RWPE2 (cell line): ENCODE results near the gene SPACA7.
"Not testable (repeated sequence)": the region's sequence is repeated elsewhere in the genome, so short reads cannot be mapped to it uniquely, and the experiment has no call there.

ENCODE experiments used
- ATAC-seq: fragments of 200-7000 bp; cut with Tn5 transposase; 3 replicates; pipeline ENCODE4 v1.9.1; 2021; ENCODE audit warnings: low read depth
- DNase-seq: peaks from one replicate; pipeline ENCODE4 v3.0.0-alpha.2; 2020; ENCODE audit warnings: low spot score
- H3K27ac ChIP-seq: fragments of 450-650 bp; 2 replicates; pipeline ENCODE4 v1.5.1; 2017; ENCODE audit warnings: mild to moderate bottlenecking; ENCODE audit not compliant: poor library complexity, severe bottlenecking
- H3K27me3 ChIP-seq: fragments of 250-450 bp; sonication (Bioruptor Pico); 2 replicates; pipeline ENCODE4 v1.5.1; 2021; ENCODE audit warnings: mild to moderate bottlenecking, moderate library complexity; ENCODE audit not compliant: insufficient read depth, poor library complexity, severe bottlenecking
- H3K36me3 ChIP-seq: fragments of 250-450 bp; sonication (Bioruptor Pico); 2 replicates; pipeline ENCODE4 v1.5.1; 2020; ENCODE audit warnings: low read depth, mild to moderate bottlenecking, moderate library complexity
- H3K4me1 ChIP-seq: fragments of 250-450 bp; sonication (Bioruptor Pico); 2 replicates; pipeline ENCODE4 v1.5.1; 2021; ENCODE audit warnings: mild to moderate bottlenecking, moderate library complexity; ENCODE audit not compliant: insufficient read depth, poor library complexity, severe bottlenecking
- H3K4me3 ChIP-seq: fragments of 250-450 bp; sonication (Bioruptor Pico); 2 replicates; pipeline ENCODE4 v1.5.1; 2021; ENCODE audit warnings: mild to moderate bottlenecking, moderate library complexity; ENCODE audit not compliant: severe bottlenecking
- H3K9me3 ChIP-seq: fragments of 250-450 bp; sonication (Bioruptor Pico); 2 replicates; pipeline ENCODE4 v1.5.1; 2021; ENCODE audit warnings: mild to moderate bottlenecking, moderate library complexity; ENCODE audit not compliant: severe bottlenecking
- CTCF ChIP-seq: fragments of 450-650 bp; IDR thresholded peaks from one replicate; pipeline ENCODE4 v1.5.1; 2017; ENCODE audit warnings: mild to moderate bottlenecking, moderate library complexity; ENCODE audit not compliant: poor library complexity, severe bottlenecking

Gene SPACA7

GRCh38 chr13:112416647-112417046, 40.5 kb downstream of the SPACA7 start:
- H3K27ac ChIP-seq: no peak overlapping the region
- no peaks in the 10 kb centered on the region for H3K4me1 ChIP-seq
- ATAC-seq (no peak), DNase-seq (no peak)
- no peaks in the 10 kb centered on the region for H3K27me3 ChIP-seq
- TF ChIP-seq CTCF: no peak
- no peaks in the 10 kb centered on the region for H3K9me3 ChIP-seq
- H3K4me3 ChIP-seq: no peak overlapping the region
- H3K36me3 ChIP-seq: no peaks in the 10 kb centered on the region

GRCh38 chr13:112417079-112417478, 40.9 kb downstream of the SPACA7 start:
- no peaks in the 10 kb centered on the region for H3K9me3 ChIP-seq
- TF ChIP-seq CTCF: no peak
- DNase-seq: no peak
- no peak overlapping the region for H3K27ac ChIP-seq
- no peaks in the 10 kb centered on the region for H3K36me3 ChIP-seq
- no peak overlapping the region for H3K4me3 ChIP-seq
- H3K4me1 ChIP-seq: no peaks in the 10 kb centered on the region
- H3K27me3 ChIP-seq: no peaks in the 10 kb centered on the region
- ATAC-seq: no peak

- ATAC-seq (no peak), DNase-seq (no peak)
- no peak for TF ChIP-seq CTCF
- Histone ChIP-seq H3K36me3 (no peaks in the 10 kb centered on the region), H3K9me3 (peaks cover 5% of the 10 kb centered on the region), H3K27ac (no peak overlapping the region), H3K4me3 (no peak overlapping the region), H3K4me1 (no peaks in the 10 kb centered on the region), H3K27me3 (no peaks in the 10 kb centered on the region)
These were observed 47.9 kb downstream of the SPACA7 start for GRCh38 chr13:112424098-112424497.

GRCh38 chr13:112428704-112429103, 52.5 kb downstream of the SPACA7 start:
- H3K4me1 ChIP-seq: no peaks in the 10 kb centered on the region
- no peaks in the 10 kb centered on the region for H3K36me3 ChIP-seq
- H3K4me3 ChIP-seq: no peak overlapping the region
- no peaks in the 10 kb centered on the region for H3K27me3 ChIP-seq
- no peak overlapping the region for H3K27ac ChIP-seq
- ATAC-seq (no peak), DNase-seq (no peak)
- peaks cover 5% of the 10 kb centered on the region for H3K9me3 ChIP-seq
- no peak for TF ChIP-seq CTCF

GRCh38 chr13:112431734-112432133, 55.6 kb downstream of the SPACA7 start:
- TF ChIP-seq CTCF: no peak
- Histone ChIP-seq H3K9me3 (peaks cover 5% of the 10 kb centered on the region), H3K27ac (no peak overlapping the region), H3K36me3 (no peaks in the 10 kb centered on the region), H3K27me3 (no peaks in the 10 kb centered on the region), H3K4me3 (no peak overlapping the region), H3K4me1 (no peaks in the 10 kb centered on the region)
- ATAC-seq (no peak), DNase-seq (no peak)

- H3K9me3 ChIP-seq, ATAC-seq, H3K27me3 ChIP-seq, DNase-seq, H3K27ac ChIP-seq, H3K4me1 ChIP-seq, H3K36me3 ChIP-seq, H3K4me3 ChIP-seq: not testable (repeated sequence)
These were observed 56.6 kb downstream of the SPACA7 start for GRCh38 chr13:112432734-112433133.

- not testable (repeated sequence) for H3K36me3 ChIP-seq, H3K9me3 ChIP-seq, ATAC-seq, H3K4me3 ChIP-seq, H3K27ac ChIP-seq, DNase-seq, H3K4me1 ChIP-seq, H3K27me3 ChIP-seq
These were observed 57.4 kb downstream of the SPACA7 start for GRCh38 chr13:112433517-112433916.
